ENCODE data around the gene EGFL7. TPM values are rescaled to one million over a fixed set of nuclear protein-coding genes. Genes with fewer than 3 reads are reported as not detected.

EGFL7 gene
- total RNA-seq, 1 donor from 2014 or later, result 62.2 TPM

- no peak for DNase-seq (ENCODE audit: low spot score)
Measured at GRCh38 chr9:136672431-136673087, 9.8 kb downstream of the EGFL7 start.

GRCh38 chr9:136673088-136673974 lies 10.6 kb downstream of the EGFL7 start:
- DNase-seq (ENCODE audit: low spot score), result no peak

- DNase-seq (ENCODE audit: low spot score), result no peak
Measured at GRCh38 chr9:136673975-136674785, 11.5 kb downstream of the EGFL7 start.

- DNase-seq (ENCODE audit: low spot score), result no peak
Measured at GRCh38 chr9:136674786-136675349, 12.2 kb downstream of the EGFL7 start.

- no peak for DNase-seq (ENCODE audit: low spot score)
Measured at GRCh38 chr9:136675477-136676296, 13.0 kb downstream of the EGFL7 start.

- DNase-seq (ENCODE audit: low spot score), result no peak
Measured at GRCh38 chr9:136676297-136676794, 13.6 kb downstream of the EGFL7 start.

GRCh38 chr9:136676920-136677686 lies 14.4 kb downstream of the EGFL7 start:
- DNase-seq (ENCODE audit: low spot score), result no peak

- DNase-seq (ENCODE audit: low spot score), result no peak
Measured at GRCh38 chr9:136678034-136678433, 15.3 kb downstream of the EGFL7 start.

GRCh38 chr9:136678624-136679023 lies 15.9 kb downstream of the EGFL7 start:
- DNase-seq (ENCODE audit: low spot score), result no peak

- DNase-seq (ENCODE audit: low spot score), result no peak
Measured at GRCh38 chr9:136679431-136679941, 16.8 kb downstream of the EGFL7 start.

- no peak for DNase-seq (ENCODE audit: low spot score)
Measured at GRCh38 chr9:136681029-136681428, 18.3 kb downstream of the EGFL7 start.

GRCh38 chr9:136681945-136682699 lies 19.4 kb downstream of the EGFL7 start:
- DNase-seq (ENCODE audit: low spot score), result no peak

GRCh38 chr9:136682710-136683109 lies 20.0 kb downstream of the EGFL7 start:
- DNase-seq (ENCODE audit: low spot score), result no peak

- DNase-seq (ENCODE audit: low spot score), result no peak
Measured at GRCh38 chr9:136683173-136683745, 20.5 kb downstream of the EGFL7 start.

- no peak for DNase-seq (ENCODE audit: low spot score)
Measured at GRCh38 chr9:136683755-136684154, 21.0 kb downstream of the EGFL7 start.

- DNase-seq (ENCODE audit: low spot score), result no peak
Measured at GRCh38 chr9:136684339-136684738, 21.6 kb downstream of the EGFL7 start.

- no peak for DNase-seq (ENCODE audit: low spot score)
Measured at GRCh38 chr9:136684799-136685198, 22.1 kb downstream of the EGFL7 start.

GRCh38 chr9:136685216-136685615 lies 22.5 kb downstream of the EGFL7 start:
- DNase-seq (ENCODE audit: low spot score), result no peak

All from mucosa of gallbladder (tissue), 1 donor.